ENCODE measurements around the gene FSCN2.

Gene FSCN2, protein sequence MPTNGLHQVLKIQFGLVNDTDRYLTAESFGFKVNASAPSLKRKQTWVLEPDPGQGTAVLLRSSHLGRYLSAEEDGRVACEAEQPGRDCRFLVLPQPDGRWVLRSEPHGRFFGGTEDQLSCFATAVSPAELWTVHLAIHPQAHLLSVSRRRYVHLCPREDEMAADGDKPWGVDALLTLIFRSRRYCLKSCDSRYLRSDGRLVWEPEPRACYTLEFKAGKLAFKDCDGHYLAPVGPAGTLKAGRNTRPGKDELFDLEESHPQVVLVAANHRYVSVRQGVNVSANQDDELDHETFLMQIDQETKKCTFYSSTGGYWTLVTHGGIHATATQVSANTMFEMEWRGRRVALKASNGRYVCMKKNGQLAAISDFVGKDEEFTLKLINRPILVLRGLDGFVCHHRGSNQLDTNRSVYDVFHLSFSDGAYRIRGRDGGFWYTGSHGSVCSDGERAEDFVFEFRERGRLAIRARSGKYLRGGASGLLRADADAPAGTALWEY

DNA sequence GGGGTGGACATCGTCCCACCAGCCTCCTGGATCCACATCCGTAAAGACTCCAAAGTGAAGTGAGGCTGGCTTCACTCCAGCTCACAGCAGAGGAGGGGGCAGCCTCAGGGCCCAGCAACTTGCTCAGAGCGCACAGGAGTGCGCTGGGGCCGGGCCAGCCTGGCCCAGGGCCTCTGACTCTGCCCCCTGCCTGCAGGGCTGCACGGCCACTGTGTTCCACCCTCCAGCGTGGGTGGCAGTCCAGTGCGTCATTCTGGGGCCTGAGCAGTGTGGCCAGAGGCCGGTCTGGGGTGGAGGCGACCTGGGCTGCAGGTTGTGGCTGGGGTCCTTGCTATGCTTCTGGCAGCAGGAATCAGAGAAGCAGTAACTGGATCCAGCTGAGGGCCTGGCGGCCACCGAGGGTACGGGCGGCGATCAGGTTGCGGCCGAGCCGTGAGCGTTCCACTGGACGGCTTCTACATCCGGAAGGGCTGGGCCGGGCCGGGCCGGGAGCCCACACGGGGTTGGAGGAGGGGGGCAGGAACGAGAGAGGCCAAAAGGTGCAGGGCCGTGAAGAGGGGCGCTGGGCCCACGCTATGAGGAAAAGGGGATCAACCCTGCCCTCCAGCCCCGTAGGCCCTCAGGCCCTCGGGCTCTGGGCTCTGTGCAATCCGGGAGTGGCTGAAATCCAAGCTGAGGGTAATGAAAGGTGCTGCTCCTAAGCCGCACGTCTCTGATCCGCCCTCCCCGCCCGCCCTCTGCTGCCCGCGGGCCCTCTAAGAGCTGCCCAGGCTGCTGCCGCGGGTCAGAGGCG lies at the start of gene FSCN2:
FSCN2 (plus strand) TSS at position 787 of the 793 bp plus-strand sequence. CDS start 155 bp downstream, outside the sequence.
- no peak for TF ChIP-seq JUND (IDR thresholded peaks at IDR 0.05; ENCODE audit: low read depth)

DNA sequence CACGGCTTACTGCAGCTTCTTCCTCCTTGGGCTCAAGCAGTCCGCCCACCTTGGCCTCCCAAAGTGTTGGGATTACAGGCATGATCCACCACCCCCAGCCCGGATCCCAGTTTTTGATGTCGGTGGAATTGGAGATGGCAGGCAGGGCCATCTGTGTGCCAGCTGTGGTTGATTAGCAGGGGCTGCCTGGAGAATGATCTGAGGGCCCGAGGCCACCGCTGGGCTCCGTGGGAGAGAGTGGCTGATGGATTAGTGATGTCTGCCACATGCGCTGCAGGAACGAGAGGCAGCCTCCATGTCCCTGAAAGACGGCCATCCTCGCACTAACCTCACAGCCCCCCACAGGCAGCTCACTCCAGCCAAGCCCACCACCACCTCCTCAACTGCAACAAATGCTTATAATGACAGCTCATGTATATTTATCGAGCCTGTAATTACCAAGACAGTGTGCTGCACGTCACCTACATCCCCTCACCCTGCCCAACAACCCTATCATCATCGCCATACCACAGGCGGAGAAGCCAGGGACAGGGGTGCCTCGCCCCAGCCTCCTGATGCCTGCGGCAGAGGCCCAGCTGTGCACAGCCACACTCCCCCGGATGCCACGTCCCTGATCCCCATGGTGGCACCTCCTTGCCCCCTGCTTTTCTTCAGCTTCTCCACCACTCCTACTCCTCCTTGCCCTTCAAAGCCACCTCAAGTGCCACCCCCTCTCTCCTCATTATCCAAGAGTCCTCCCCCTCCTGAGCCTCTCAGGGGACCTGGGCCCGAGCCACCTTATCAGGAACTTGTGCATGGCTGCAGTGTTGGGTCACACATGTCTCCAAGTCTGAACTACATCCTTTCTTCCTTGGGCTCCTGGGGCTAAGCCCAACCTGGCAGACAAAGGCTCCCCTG lies 48.8 kb upstream of the FSCN2 start:
- no peak for DNase-seq (ENCODE audit: low read depth in 1 of 2, low spot score in 1 of 2)
- no peak for TF ChIP-seq JUND (IDR thresholded peaks at IDR 0.05; ENCODE audit: low read depth)
- in situ Hi-C loops (cut with HindIII; ENCODE audit: low pct_unique_long_range_greater_than_20kb, low sequenced_read_pairs): no loop called here

More for the DNA sequence above, at the start of gene FSCN2:
- DNase-seq (ENCODE audit: low read depth in 1 of 2, low spot score in 1 of 2): no peak
- in situ Hi-C loops (cut with HindIII; ENCODE audit: low pct_unique_long_range_greater_than_20kb, low sequenced_read_pairs): no loop called here

DNA sequence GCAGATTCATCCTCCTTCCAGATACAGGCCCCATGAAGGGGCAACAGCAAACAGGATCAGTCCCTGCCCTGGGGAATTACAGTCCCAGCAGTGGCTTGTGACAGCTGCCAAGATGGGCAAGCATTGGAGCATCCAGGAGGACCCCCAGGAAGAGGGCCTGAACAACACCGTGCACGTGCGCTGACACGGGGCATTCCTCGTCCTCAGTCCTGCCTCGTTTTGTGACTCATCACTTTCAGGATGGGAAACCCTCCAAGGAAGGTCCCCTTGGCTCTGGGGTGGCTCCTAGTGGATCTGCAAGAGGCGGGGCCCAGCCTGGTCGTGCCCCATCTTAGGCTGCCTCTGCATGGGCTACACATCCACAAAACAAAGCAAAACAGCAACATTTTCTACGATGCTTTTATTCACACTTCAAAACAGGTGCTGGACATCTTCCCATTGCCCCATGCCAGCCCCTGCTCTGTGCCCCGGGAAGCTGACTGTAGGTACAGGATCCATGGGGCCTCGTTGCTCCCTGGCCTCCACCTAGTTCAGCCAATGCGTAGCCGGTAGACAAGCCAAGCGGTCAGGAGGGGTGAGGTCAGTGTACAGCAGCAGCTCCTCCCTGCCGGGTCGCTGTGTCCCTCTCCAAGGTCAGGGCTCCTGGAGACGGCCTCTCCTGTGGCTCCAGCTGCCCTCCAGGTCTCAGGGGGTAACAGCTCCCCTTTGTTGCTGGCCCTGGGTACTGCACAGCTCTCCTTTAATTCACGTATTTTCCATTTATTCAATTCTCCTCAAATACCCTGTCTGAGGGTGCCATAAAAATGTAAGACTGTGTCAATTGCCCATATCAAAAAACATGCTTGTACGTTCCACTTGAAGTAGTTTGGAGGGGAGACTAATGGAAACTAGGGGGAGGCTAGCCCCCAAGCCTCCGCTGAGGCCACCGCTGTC lies 47.8 kb upstream of the FSCN2 start:
- DNase-seq (ENCODE audit: low read depth in 1 of 2, low spot score in 1 of 2): peak in 1 of 2 experiments; percentile 27
- TF ChIP-seq JUND (IDR thresholded peaks at IDR 0.05; ENCODE audit: low read depth): no peak
- in situ Hi-C loops (cut with HindIII; ENCODE audit: low pct_unique_long_range_greater_than_20kb, low sequenced_read_pairs): no loop called here

DNA sequence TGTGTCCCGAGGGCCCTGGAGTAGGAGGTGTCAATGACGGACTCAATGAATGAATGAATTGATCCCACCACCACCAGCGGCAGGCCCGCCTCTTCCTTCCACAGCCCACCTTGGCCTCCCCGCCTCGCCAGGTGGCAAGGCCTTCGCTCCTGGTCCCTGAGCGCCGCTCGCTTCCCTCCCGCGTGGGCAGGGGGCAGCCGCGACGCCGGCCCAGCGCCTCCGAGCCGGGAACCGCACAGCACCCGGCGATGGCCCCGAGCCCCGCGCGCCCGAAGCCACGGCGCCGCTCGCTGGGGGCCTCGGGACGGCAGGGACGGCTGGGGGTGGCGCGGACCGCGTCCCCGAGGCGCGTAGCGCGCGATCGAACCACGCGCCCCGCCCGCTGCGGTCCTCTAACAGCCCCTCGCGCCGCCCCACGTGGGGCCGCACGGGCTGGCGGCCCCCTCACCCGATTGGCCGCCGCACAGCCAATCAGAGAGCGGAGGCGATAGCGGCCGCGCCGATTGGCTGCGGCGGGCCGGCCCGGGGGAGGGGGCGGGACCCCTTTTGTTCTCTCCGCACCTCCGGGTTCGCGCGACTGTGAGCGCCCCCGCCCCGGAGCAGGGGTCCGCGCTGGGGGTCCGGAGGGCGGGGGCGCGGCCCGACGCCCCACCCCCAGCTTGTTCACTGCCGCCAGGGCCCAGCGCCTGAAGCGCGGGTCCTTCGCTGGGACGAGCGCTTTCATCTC lies 46.9 kb upstream of the FSCN2 start:
- in situ Hi-C loops (cut with HindIII; ENCODE audit: low pct_unique_long_range_greater_than_20kb, low sequenced_read_pairs): no loop called here

DNA sequence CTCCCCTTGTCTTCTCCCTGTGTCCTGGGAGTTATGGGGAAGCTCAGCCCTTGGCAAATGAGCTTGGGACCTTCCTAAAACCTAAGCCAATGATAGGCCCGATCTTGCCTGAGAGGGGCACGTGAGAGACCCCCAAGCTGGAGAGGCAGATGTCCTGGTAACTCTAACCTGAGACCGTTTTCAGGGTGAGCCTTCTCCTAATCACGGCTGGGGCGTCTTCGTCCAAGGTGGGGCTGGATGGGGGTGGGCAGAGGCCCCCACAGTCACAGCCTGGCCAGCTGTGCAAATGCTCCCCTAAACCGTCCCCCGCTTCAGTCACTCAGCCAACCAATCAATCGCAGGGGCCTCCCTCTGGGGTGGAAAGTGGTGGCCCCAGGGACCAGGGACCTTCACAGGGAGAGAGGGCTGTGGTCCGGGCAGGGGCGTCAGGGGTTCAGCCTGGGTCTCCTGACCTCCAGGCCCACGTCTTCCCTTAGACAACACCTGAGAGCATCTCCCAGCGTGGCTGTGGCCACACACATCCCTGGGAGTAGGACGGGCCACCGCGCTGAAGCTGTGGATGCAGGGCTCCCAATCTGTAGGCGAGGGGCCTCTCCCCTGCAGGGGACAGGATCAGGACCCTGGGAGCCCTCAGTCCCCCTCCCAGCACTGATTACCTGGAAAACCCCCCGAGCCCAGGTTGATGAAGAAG lies 46.2 kb upstream of the FSCN2 start:
- TF ChIP-seq JUND (IDR thresholded peaks at IDR 0.05; ENCODE audit: low read depth): no peak
- DNase-seq (ENCODE audit: low read depth in 1 of 2, low spot score in 1 of 2): no peak
- in situ Hi-C loops (cut with HindIII; ENCODE audit: low pct_unique_long_range_greater_than_20kb, low sequenced_read_pairs): no loop called here

More for the DNA sequence above, 46.9 kb upstream of the FSCN2 start:
- no peak for TF ChIP-seq JUND (IDR thresholded peaks at IDR 0.05; ENCODE audit: low read depth)
- DNase-seq (ENCODE audit: low read depth in 1 of 2, low spot score in 1 of 2): no peak

DNA sequence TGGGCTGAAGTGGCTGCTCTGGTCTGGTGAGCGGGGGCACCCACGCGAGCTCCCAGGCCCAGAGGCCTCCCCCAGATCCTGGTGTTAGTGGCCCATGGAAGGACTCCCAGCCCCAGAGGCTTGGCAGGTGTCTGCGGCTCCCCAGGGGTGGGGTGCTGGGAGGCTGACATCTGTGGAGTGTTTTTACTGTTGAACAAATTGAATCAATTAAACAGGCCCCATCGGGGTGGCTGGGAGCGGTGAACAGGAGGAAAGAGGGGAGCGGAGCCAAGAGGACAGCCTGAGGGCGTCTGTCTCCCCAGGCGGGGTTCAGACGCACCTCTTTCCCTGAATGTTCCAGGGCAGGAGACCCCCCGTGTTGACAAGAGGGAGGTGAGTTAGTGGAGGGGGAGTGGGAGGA lies 45.5 kb upstream of the FSCN2 start:
- in situ Hi-C loops (cut with HindIII; ENCODE audit: low pct_unique_long_range_greater_than_20kb, low sequenced_read_pairs): no loop called here
- TF ChIP-seq JUND (IDR thresholded peaks at IDR 0.05; ENCODE audit: low read depth): no peak
- no peak for DNase-seq (ENCODE audit: low read depth in 1 of 2, low spot score in 1 of 2)

DNA sequence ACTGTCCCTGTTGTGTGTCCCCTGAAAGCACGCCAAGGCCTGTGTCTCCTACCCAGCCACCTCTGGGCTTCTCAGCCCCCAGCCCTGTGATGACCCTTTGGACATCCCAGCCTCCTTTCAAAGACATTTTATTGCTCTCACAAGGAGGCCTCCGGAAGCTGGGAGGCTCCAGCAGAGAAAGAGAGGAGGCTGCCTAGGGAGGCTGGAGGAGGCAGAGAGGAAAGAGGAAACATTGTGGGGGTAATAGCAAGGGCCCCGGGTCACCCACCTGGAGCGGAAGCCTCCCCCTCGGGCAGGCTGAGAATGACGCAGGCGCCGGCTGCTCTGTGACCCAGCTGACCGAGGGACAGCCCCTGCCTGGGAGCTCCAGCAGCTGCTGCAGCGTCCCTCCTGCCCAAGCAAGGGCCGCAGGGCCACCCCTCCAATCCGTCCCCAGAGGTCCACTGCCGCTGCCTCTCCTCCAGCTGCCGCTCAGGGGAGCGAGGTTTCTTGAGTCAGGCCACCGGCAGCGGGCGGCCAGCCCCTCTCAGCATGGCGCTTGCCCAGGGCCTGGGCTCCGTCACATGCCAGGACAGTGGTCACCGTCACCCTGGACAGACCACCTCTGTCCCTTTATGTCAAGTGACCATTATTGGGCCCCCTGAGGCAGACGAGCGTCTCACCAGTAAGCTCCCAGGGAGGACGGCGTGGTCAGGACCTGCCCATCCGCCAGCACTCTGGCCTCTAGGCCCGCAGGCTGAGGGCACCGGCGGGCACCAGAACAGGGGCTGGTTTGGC lies 44.9 kb upstream of the FSCN2 start:
- no peak for TF ChIP-seq JUND (IDR thresholded peaks at IDR 0.05; ENCODE audit: low read depth)
- DNase-seq (ENCODE audit: low read depth in 1 of 2, low spot score in 1 of 2): no peak
- in situ Hi-C loops (cut with HindIII; ENCODE audit: low pct_unique_long_range_greater_than_20kb, low sequenced_read_pairs): no loop called here

DNA sequence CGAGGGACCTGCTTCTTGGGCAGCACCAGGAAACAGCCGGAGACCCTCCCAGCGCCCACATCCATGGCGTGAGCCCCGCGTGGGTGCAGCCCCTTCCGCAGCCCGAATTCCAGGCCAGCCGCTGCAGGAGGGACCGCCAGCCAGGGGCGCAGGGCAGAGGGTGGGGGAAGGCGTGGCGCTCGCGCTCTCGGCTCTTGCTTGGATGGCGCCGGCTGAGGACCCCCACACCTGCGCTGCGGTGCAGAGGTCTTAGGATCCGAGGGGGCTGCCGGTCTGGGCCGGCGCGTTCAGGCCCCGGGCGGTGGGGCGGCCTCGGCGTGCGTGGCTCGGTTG lies 44.3 kb upstream of the FSCN2 start:
- in situ Hi-C loops (cut with HindIII; ENCODE audit: low pct_unique_long_range_greater_than_20kb, low sequenced_read_pairs): no loop called here
- DNase-seq (ENCODE audit: low read depth in 1 of 2, low spot score in 1 of 2): no peak
- no peak for TF ChIP-seq JUND (IDR thresholded peaks at IDR 0.05; ENCODE audit: low read depth)

DNA sequence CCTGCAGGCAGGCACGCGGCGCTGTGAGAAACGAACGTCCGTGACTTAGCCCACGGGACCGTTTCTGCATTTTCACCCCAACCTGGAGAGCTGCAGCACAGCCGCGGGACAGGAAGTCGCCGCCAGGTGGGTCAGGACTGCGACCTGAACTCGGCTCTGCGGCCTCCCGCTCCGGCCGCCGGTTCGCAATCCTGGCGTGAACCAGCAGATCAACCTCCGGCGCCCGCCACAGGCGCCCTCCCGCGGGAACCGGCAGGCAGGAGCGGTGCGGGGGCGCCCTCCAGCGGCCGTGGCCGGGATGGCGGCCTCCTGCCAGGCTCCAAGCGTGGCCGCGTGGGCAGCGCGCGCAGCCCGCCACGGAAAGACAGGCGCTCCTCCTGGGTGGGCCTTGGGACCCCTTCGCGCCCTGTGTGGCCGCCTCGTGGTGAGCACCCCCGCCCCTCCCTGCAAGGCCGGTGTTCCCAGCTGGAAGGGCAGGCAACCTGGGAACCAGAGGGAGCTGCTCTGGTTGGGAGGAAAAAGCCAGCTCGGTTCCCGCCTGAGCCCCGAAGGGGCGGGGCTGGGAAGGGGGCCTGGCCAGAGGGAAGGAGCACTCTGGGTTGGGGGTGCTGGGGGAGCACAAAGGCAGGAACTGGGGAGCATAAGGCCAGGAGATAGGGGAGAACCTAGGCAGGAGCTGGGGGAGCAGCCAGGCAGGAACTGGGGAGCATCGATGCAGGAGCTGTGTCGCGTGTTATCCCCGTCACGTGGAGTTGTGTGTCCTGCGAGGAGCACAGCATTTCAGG lies 43.8 kb upstream of the FSCN2 start:
- in situ Hi-C loops (cut with HindIII; ENCODE audit: low pct_unique_long_range_greater_than_20kb, low sequenced_read_pairs): no loop called here
- peak; percentile 83 to 88 for DNase-seq (ENCODE audit: low read depth in 1 of 2, low spot score in 1 of 2)
- TF ChIP-seq JUND (IDR thresholded peaks at IDR 0.05; ENCODE audit: low read depth): no peak
